Left lung (tissue), 10 donors: ENCODE data around the gene KHDC4. TPM values are rescaled to one million over a fixed set of nuclear protein-coding genes. Genes with fewer than 3 reads are reported as not detected.

Source experiments
- ATAC-seq: fragments of 200-7000 bp; cut with Tn5 transposase; one replicate; pipeline ENCODE4 v1.9.1; 2020; ENCODE audit warnings: moderate library complexity
- DNase-seq, 4 donors: peaks; one replicate each; pipeline ENCODE4 v3.0.0-alpha.2; 2013 to 2020
- H3K27ac ChIP-seq, 2 donors: fragments of 200-600 bp; sonication (generic) in 1 of 2; one replicate each; pipeline versions ENCODE4 v1.5.0 to v1.8.0; 2020 to 2021
- H3K27me3 ChIP-seq, 2 donors: fragments of 200-600 bp; sonication (generic) in 1 of 2; one replicate each; pipeline versions ENCODE4 v1.5.0 to v1.8.0; 2020 to 2021
- H3K36me3 ChIP-seq, 2 donors: fragments of 200-600 bp; sonication (generic) in 1 of 2; one replicate each; pipeline versions ENCODE4 v1.5.0 to v1.8.0; 2020 to 2021
- H3K4me1 ChIP-seq, 2 donors: fragments of 200-600 bp; one replicate each; pipeline ENCODE4 v1.8.0; 2021
- H3K4me3 ChIP-seq, 2 donors: fragments of 200-600 bp; sonication (generic) in 1 of 2; one replicate each; pipeline versions ENCODE4 v1.5.0 to v1.8.0; 2020 to 2021; ENCODE audit warnings: mild to moderate bottlenecking in 1 of 2
- H3K9me3 ChIP-seq, 2 donors: fragments of 200-600 bp; sonication (generic) in 1 of 2; one replicate each; pipeline versions ENCODE4 v1.5.0 to v1.8.0; 2020 to 2021
- intact Hi-C, 2 donors: fragments of 100-400 bp; cut with DNase I; formaldehyde crosslinking; loops; one replicate each; pipeline versions ENCODE4 v1.11.2 to v1.14.2; 2022
- polyA plus RNA-seq, 6 donors: library from polyadenylated mRNA; unstranded; fragments of 120-200 nt; gene quantifications; one replicate each; pipeline ENCODE4 v1.2.1, GENCODE V29; 2013; ENCODE audit not compliant: insufficient read length in 6 of 6
- total RNA-seq, 2 donors: library from RNA; stranded (reverse); fragmentation: NEBNext Ultra II Directional; extraction: Animal tissue kit (Norgen Biotek cat#: 25700); gene quantifications; one replicate each; pipeline ENCODE4 v1.2.1, GENCODE V29; 2021
- TF ChIP-seq, protein P1 (sequence below), 2 donors: fragments of 200-600 bp; sonication (generic) in 1 of 2; IDR thresholded peaks; one replicate each; pipeline versions ENCODE4 v1.5.0 to v1.8.0; 2021; ENCODE audit warnings: antibody characterized with exemption in 2 of 2
- donor health status: DM: no; HTN: yes; CAD: no.
- donor health status: DM: no; HTN: no; CAD: no.

Gene KHDC4
- total and polyA plus RNA-seq, 8 donors = 38.2 to 86.8 (median 72.6) TPM

DNA sequence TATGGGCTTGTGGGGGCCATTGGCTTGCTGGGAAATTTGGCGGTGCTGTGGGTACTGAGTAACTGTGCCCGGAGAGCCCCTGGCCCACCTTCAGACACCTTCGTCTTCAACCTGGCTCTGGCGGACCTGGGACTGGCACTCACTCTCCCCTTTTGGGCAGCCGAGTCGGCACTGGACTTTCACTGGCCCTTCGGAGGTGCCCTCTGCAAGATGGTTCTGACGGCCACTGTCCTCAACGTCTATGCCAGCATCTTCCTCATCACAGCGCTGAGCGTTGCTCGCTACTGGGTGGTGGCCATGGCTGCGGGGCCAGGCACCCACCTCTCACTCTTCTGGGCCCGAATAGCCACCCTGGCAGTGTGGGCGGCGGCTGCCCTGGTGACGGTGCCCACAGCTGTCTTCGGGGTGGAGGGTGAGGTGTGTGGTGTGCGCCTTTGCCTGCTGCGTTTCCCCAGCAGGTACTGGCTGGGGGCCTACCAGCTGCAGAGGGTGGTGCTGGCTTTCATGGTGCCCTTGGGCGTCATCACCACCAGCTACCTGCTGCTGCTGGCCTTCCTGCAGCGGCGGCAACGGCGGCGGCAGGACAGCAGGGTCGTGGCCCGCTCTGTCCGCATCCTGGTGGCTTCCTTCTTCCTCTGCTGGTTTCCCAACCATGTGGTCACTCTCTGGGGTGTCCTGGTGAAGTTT, 7.8 kb upstream of the KHDC4 start:
- no peak for DNase-seq

DNA sequence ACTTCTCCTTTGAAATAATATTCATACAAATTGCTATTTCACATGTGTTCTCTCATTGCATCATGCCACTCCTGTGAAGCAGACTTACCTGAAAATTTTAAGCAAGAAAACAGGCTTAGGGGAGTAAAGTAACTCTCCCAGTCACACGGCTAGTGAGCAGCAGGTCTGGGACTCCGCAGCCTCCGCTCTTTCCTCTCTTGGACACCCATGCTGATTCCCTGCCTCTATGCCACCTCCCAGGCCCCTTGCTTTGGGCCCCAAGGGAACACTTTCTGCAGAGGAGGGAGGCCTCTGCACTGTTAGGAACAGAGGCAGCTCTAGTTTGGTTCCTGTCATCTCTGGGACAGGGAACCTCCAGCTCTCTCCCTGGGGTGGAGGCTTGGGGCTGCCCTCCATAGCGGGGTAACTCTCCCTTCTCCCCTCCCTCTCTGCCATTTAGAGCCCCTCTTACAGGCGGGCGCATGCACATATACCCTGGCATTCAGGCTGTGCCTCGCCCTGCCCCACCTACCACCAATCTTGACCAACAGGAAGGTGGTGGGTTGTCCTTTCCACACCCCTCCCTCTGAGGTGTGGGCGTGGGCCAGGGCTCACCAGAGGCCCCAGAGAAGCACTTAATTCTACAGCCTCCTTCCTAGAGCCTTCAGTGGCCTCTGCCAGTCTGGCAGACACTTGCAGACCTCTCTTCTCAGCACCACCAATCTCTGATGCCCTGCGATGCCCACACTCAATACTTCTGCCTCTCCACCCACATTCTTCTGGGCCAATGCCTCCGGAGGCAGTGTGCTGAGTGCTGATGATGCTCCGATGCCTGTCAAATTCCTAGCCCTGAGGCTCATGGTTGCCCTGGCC, 7.0 kb upstream of the KHDC4 start, which contains the start of gene RXFP4:
RXFP4 (plus strand) TSS at position 646 of the 852 bp plus-strand sequence; CDS start at position 718, 72 bp downstream.
- Histone ChIP-seq H3K36me3 (peaks cover 0 to 10% of the 10 kb centered on the region in 2 donors), H3K4me1 (peaks cover 22 to 82% of the 10 kb centered on the region in 2 donors), H3K27me3 (no peaks in the 10 kb centered on the region), H3K4me3 (no peak within 1 kb of the TSS), H3K9me3 (no peaks in the 10 kb centered on the region), H3K27ac (peak within 1 kb of the TSS; percentile 79 to 80)
- intact Hi-C loops = no loop called here
- TF ChIP-seq, protein P1, sequence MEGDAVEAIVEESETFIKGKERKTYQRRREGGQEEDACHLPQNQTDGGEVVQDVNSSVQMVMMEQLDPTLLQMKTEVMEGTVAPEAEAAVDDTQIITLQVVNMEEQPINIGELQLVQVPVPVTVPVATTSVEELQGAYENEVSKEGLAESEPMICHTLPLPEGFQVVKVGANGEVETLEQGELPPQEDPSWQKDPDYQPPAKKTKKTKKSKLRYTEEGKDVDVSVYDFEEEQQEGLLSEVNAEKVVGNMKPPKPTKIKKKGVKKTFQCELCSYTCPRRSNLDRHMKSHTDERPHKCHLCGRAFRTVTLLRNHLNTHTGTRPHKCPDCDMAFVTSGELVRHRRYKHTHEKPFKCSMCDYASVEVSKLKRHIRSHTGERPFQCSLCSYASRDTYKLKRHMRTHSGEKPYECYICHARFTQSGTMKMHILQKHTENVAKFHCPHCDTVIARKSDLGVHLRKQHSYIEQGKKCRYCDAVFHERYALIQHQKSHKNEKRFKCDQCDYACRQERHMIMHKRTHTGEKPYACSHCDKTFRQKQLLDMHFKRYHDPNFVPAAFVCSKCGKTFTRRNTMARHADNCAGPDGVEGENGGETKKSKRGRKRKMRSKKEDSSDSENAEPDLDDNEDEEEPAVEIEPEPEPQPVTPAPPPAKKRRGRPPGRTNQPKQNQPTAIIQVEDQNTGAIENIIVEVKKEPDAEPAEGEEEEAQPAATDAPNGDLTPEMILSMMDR (IDR thresholded peaks at IDR 0.05) = no peak
- DNase-seq (peak in 1 of 4 donors; percentile 46), ATAC-seq (peak; percentile 83)

More for the DNA sequence above, 7.8 kb upstream of the KHDC4 start:
- no peaks in the 10 kb centered on the region for H3K27me3 ChIP-seq
- intact Hi-C loops = no loop called here
- no peaks in the 10 kb centered on the region for H3K9me3 ChIP-seq
- no peak for ATAC-seq
- TF ChIP-seq, protein P1 (IDR thresholded peaks at IDR 0.05) = no peak
- no peak overlapping the region for H3K4me3 ChIP-seq
- peaks cover 0 to 17% of the 10 kb centered on the region in 2 donors for H3K36me3 ChIP-seq
- H3K4me1 ChIP-seq = peaks cover 22 to 90% of the 10 kb centered on the region in 2 donors
- peak overlapping the region; percentile 79 to 80 for H3K27ac ChIP-seq

DNA sequence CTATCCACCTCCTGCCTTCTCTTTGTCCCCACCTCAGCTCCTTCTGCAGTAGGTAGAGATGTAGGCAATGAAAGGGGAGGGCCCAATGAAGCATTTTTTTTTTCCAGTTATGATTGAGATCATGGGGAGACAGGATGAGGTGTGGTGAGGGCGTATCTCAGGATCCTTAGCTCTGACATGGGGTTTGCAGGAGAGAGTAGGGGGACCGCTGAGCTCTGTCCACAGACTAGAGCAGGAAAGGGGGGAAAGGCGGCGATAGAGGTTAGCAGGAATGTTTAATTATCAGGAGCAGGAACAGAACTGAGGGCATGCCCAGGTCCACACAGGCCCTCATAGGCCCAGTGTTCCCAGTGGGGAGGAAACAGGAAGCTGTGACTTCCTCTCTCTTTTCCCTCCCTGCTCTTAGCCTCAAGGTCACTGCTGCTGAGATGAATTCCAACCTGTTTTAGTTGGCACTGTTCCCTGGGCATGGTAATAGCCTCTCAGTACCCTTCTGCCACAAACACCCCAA, 6.3 kb upstream of the KHDC4 start:
- Histone ChIP-seq H3K4me3 (no peak overlapping the region), H3K27ac (peak overlapping the region; percentile 79 to 80), H3K9me3 (no peaks in the 10 kb centered on the region), H3K36me3 (peaks cover 0 to 3% of the 10 kb centered on the region in 2 donors), H3K4me1 (peaks cover 22 to 75% of the 10 kb centered on the region in 2 donors), H3K27me3 (no peaks in the 10 kb centered on the region)
- TF ChIP-seq, protein P1 (IDR thresholded peaks at IDR 0.05) = no peak
- intact Hi-C loops = no loop called here
- ATAC-seq (peak; percentile 78), DNase-seq (peak in 1 of 4 donors; percentile 74)

DNA sequence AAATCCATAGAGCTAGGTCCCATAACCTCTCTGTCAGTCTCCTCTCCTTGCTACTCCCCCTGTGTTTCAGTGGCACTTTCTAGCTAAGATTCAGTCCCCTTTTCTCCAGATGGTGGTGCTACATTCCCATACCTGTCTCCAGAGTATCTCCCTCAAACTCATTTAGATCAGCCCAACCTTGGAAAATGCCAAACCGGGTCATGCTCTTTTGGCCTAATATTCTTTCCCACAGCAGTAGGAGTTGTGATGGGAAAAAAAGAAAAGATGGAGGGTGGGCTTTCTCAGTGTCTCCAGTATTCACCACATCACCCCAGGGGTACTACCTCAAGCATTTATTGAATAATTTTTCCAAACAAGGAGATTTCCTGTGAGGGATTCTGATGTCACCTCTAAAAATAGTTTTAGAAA, 4.0 kb upstream of the KHDC4 start:
- DNase-seq (peak in 2 of 4 donors; percentile 43 to 75), ATAC-seq (peak; percentile 13)
- H3K4me1 ChIP-seq = peaks cover 22 to 68% of the 10 kb centered on the region in 2 donors
- TF ChIP-seq, protein P1 (IDR thresholded peaks at IDR 0.05) = peak; percentile 39 to 52
- intact Hi-C loops = loop anchor here in 1 of 2 donors (5.0 kb wide), 1 partner anchor 49 kb away; no protein-coding TSS in a partner anchor
- no peaks in the 10 kb centered on the region for H3K27me3 ChIP-seq
- no peaks in the 10 kb centered on the region for H3K9me3 ChIP-seq
- H3K27ac ChIP-seq = peak overlapping the region in 1 of 2 donors; percentile 27
- peaks cover 0 to 4% of the 10 kb centered on the region in 2 donors for H3K36me3 ChIP-seq
- no peak overlapping the region for H3K4me3 ChIP-seq
